Measurements from ENCODE around the gene CDS1. TPM values are rescaled to one million over a fixed set of nuclear protein-coding genes. Genes with fewer than 3 reads are reported as not detected.

CDS1 gene
- total RNA-seq, 4 donors from 2014 or later, result 0.07 to 1.1 TPM; not detected in 2

DNA sequence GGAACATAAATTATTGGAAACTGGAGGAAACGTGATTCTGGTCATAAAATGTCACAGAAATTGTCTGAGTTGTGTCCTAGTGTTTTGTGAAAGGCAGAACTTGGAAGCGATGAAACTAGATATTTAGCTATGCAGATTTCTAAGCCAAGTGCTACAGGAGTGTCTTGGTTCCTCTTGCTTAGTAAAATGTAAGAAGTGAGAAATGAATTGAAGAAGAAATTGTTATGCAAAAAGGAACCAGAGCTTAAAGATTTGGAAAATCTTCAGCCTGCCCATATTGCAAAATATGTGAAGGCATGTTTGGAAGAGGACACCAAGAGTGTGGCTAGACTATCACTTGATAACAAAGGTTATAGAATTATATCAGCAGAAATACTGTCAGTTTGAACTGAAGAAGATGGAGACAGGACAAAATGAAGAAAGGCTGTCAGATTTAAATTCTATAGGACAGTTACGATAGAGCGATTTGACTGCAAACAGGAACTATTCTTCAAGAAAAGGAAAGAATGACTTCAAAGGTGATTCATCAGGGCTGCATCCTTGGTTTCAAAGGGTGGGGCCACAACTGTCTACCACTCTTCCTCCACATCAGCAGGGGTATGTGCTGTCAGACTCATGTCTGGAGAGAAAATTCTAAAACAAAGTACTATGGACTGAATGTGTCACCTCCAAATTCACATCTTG is 9.4 kb upstream of the CDS1 start:
- intact Hi-C loops (cut with DNase I; ENCODE audit: low total_unique reads), result no loop called here
- Histone ChIP-seq H3K36me3 (no peaks in the 10 kb centered on the region), H3K4me3 (no peak overlapping the region), H3K27ac (no peak overlapping the region), H3K9me3 (no peaks in the 10 kb centered on the region), H3K4me1 (no peaks in the 10 kb centered on the region), H3K27me3 (no peaks in the 10 kb centered on the region)
- in situ Hi-C loops (cut with MboI; ENCODE audit: low sequenced_read_pairs in 4 of 4), result no loop called here
- DNase-seq (no peak), ATAC-seq (no peak)
- TF ChIP-seq POLR2A (IDR thresholded peaks at IDR 0.05), result no peak
- TF ChIP-seq, protein P1, sequence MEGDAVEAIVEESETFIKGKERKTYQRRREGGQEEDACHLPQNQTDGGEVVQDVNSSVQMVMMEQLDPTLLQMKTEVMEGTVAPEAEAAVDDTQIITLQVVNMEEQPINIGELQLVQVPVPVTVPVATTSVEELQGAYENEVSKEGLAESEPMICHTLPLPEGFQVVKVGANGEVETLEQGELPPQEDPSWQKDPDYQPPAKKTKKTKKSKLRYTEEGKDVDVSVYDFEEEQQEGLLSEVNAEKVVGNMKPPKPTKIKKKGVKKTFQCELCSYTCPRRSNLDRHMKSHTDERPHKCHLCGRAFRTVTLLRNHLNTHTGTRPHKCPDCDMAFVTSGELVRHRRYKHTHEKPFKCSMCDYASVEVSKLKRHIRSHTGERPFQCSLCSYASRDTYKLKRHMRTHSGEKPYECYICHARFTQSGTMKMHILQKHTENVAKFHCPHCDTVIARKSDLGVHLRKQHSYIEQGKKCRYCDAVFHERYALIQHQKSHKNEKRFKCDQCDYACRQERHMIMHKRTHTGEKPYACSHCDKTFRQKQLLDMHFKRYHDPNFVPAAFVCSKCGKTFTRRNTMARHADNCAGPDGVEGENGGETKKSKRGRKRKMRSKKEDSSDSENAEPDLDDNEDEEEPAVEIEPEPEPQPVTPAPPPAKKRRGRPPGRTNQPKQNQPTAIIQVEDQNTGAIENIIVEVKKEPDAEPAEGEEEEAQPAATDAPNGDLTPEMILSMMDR (IDR thresholded peaks at IDR 0.05 in 4 of 5, conservative IDR thresholded peaks at IDR 0.05 in 1 of 5), result no peak

DNA sequence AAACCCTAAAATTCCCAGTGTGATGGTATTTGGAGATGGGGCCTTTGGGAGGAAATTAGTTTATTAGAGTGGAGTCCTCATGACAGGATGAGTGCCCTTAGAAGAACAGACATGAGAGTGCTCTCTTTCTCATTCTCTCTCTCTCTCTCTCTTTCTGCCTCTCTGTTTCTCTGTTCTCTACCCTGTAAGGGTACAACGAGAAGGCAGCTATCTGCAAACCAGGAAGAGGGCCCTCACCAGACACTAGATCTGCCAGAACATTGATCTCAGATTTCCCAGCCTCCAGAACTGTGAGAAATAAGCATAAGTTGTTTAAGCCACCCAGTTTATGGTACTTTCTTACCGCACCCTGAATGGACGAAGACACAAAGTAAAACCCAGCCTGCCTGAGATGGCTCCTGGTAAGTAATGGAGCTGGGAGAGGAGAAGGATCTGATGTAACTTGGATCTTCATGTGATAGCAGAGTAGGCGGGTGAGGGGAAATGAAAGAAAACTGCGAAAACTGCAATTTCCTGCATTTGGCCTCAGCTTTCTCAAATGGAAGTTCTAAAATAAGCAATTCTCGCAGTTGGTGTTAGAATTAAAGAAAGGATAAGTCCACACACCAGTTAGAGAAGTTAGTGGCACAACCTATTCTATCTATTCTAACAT is 8.7 kb upstream of the CDS1 start:
- TF ChIP-seq, protein P1 (IDR thresholded peaks at IDR 0.05 in 4 of 5, conservative IDR thresholded peaks at IDR 0.05 in 1 of 5), result no peak
- no peak for TF ChIP-seq POLR2A (IDR thresholded peaks at IDR 0.05)
- no peak overlapping the region for H3K27ac ChIP-seq
- intact Hi-C loops (cut with DNase I; ENCODE audit: low total_unique reads), result no loop called here
- in situ Hi-C loops (cut with MboI; ENCODE audit: low sequenced_read_pairs in 4 of 4), result no loop called here
- no peak for ATAC-seq
- no peaks in the 10 kb centered on the region for H3K36me3 ChIP-seq
- H3K9me3 ChIP-seq, result no peaks in the 10 kb centered on the region
- H3K4me3 ChIP-seq, result no peak overlapping the region
- no peaks in the 10 kb centered on the region for H3K4me1 ChIP-seq
- DNase-seq, result no peak
- H3K27me3 ChIP-seq, result no peaks in the 10 kb centered on the region

DNA sequence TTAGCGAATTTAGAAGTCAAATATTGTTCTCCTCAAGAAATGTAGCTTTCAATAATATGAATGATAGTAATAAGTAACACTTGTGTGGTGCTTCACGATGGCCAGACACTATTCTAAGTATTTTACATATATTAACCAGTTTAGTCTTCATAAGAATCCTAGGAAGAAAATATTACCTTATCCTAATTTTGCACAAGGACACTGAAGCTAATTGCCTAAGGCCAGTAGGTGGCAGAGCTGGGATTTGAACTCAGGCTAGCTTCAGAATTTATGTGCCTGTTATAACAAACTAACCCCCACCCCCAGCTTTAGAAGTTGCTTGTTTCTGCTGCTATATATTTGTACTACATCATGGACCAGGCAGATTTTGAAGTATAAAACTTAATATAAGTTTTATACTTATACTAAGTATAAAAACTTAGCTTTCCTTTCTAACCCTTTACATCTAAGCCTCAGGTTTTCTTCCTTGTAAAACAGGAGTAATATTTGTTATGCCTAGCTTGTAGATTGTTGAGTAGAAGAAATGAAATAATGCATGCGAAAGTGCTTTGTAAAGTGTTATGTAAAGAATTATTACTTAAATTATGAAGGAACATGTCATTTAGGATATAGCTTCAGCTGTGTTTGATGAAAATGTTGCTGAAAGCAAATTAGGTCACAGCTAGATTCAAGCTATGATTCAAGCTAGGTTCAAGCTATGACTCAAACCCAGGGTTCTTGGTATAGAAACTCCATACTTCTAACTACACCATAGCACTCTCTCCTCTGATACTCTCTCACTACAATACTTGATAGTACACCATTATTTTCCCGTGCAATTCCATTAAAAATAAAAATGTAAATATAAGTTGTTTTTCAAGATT is 4.2 kb upstream of the CDS1 start:
- in situ Hi-C loops (cut with MboI; ENCODE audit: low sequenced_read_pairs in 4 of 4) (no loop called here), intact Hi-C loops (cut with DNase I; ENCODE audit: low total_unique reads) (no loop called here)
- Histone ChIP-seq H3K27ac (no peak overlapping the region), H3K36me3 (no peaks in the 10 kb centered on the region), H3K9me3 (no peaks in the 10 kb centered on the region), H3K4me1 (peaks cover 4 to 5% of the 10 kb centered on the region in 2 donors), H3K4me3 (no peak overlapping the region), H3K27me3 (peaks cover 4 to 9% (median 6%) of the 10 kb centered on the region in 3 donors)
- no peak for ATAC-seq
- no peak for DNase-seq
- TF ChIP-seq POLR2A (IDR thresholded peaks at IDR 0.05), result no peak
- TF ChIP-seq, protein P1 (IDR thresholded peaks at IDR 0.05 in 4 of 5, conservative IDR thresholded peaks at IDR 0.05 in 1 of 5), result no peak

DNA sequence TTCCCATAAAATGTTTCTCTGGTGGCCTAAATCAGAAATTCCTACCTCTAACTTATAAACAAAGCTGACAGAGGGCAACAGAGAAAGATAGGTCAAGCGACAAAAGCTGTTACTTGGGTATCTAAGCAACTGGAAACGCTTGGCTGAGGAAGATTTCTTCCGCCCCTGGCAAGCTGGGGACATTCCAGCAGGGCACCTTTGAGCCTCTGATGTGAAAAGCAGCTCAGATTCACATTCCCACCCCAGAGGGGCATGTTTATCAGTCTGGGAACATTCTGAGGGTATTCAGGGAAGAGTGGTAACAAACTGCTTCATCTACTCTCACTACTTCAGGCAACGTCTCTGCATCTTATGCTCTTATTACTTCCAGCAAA is 3.5 kb upstream of the CDS1 start:
- Histone ChIP-seq H3K27ac (no peak overlapping the region), H3K4me1 (peaks cover 5% of the 10 kb centered on the region in 2 donors), H3K4me3 (no peak overlapping the region), H3K9me3 (no peaks in the 10 kb centered on the region), H3K27me3 (peaks cover 11 to 15% (median 12%) of the 10 kb centered on the region in 3 donors), H3K36me3 (no peaks in the 10 kb centered on the region)
- intact Hi-C loops (cut with DNase I; ENCODE audit: low total_unique reads) (no loop called here), in situ Hi-C loops (cut with MboI; ENCODE audit: low sequenced_read_pairs in 4 of 4) (no loop called here)
- ATAC-seq (no peak), DNase-seq (no peak)
- TF ChIP-seq, protein P1 (IDR thresholded peaks at IDR 0.05 in 4 of 5, conservative IDR thresholded peaks at IDR 0.05 in 1 of 5), result no peak
- TF ChIP-seq POLR2A (IDR thresholded peaks at IDR 0.05), result no peak
